T47D (cell line): Measurements from ENCODE around the gene CCT6B.
A peak's percentile ranks its signal among the peaks of the same experiment; 100 is the strongest.
"Not testable (repeated sequence)": the region's sequence is repeated elsewhere in the genome, so short reads cannot be mapped to it uniquely, and the experiment has no call there.

Experiments used
- DNase-seq, 2 experiments: peaks; one replicate each; pipeline versions ENCODE4 v3.0.0 to v3.0.0-alpha.2; 2011 to 2012; ENCODE audit warnings: low read depth in 1 of 2, low spot score in 1 of 2
- JUND ChIP-seq: IDR thresholded peaks from 2 replicates; pipeline ENCODE4 v1.6.1; 2012; ENCODE audit warnings: low read depth
- in situ Hi-C: cut with HindIII; loops from 2 replicates; pipeline ENCODE4 v1.10.0; 2016; ENCODE audit warnings: low sequenced_read_pairs, low pct_unique_long_range_greater_than_20kb

Gene CCT6B

DNA sequence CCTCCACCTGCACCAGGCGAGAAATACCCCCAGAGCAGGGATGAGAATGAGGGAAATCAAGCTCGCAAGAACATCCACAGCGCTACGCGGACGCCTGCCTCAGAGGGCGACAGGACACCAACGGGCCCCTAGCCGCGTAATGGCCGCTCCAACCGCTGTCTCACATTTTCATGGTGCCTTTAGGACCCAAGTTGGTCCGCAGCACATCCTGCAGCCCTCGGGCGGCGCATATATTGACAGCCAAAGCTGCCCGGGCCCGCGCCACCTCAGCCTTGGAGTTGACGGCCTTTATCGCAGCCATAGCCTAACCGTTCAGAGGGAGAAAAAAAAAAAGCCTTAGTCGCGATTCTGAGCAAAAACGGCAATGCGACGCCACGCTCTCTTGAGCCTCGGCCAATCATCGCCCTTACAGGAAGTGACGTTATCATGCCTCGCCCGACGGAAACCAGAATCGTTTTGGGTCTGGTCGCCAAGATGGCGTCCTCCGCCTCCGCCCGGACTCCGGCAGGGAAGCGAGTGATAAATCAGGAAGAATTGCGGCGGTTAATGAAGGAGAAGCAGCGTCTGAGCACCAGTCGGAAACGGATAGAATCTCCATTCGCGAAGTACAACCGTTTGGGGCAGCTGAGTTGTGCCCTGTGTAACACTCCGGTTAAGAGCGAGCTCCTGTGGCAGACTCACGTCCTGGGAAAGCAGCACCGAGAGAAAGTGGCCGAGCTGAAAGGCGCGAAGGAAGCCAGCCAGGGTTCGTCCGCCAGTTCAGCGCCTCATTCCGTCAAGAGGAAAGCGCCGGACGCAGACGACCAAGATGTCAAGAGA is at the start of gene CCT6B, which contains the start of gene ZNF830:
CCT6B (minus strand) TSS at position 368 of the 819 bp plus-strand sequence; CDS start at position 301, 67 bp downstream.
ZNF830 (plus strand) TSS at position 448 of the 819 bp plus-strand sequence; CDS start at position 475, 27 bp downstream.
- DNase-seq = peak; percentile 90 to 98
- in situ Hi-C loops = no loop called here
- TF ChIP-seq JUND = 0 out of 2 replicates have a peak, but pooled peaks have one; percentile 21

DNA sequence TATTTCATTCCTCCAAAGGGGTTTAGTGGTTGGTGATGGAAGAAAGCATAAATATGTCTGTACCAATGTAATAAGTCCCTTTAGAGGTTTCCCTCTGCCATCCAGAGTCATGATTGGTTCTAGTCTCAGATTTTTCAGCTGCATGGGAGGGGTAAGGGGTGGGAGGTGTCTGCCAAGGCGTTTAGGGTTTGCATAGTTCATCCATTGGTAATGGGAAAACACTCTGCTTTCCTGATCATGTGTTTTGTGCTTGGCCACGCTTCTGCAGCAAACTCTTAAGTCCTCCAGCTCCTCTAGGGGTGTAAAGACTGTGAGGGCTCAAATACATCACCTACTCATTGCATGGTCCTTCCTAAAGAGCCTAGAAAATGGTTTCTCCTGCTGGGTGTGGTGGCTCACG is 48.8 kb upstream of the CCT6B start:
- TF ChIP-seq JUND = no peak
- in situ Hi-C loops = no loop called here
- no peak for DNase-seq

DNA sequence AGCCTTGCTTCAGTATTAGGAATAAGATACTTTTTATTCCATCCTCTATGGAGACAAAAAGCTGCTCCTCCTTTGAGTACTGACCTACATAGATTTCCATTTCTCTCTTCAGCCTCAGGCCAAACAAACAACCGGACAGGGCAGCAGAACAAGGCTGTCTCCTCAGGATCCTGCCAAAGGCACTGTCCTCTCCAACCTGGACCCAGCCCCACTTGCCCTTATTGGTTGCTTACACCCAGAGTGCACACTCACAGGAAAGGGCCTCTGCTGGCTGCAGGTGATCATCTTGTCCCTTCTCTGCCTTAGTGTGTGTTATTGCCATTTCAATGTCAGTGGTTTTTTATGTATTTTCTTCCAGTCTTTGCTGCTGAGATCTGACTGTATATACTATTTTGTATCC is 45.7 kb upstream of the CCT6B start:
- peak; percentile 26 to 55 for DNase-seq
- no peak for TF ChIP-seq JUND
- in situ Hi-C loops = no loop called here

- no peak for TF ChIP-seq JUND
- DNase-seq = no peak
- in situ Hi-C loops = no loop called here
Measured at GRCh38 chr17:35006345-35006744, 45.1 kb upstream of the CCT6B start.

DNA sequence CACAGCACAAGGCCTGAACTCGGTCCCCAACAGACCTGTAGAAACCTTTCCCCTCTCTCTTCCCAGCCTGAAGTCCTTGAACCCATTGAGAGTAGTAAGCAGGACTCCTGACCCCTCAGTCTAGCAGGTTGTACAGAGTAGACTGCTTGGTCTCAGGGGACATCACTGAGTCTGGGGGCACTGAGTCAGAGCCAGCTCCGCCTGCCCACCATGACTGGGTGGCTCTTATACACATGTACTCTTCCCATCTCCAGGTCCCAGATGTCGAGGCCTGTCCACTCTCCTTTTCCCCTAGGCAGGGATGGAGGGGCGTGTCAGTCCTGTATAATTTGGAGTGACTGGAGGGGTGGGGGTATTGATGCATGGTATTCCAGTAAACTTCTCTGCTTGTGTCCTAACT is 42.5 kb upstream of the CCT6B start:
- DNase-seq = no peak
- in situ Hi-C loops = no loop called here
- TF ChIP-seq JUND = no peak

DNA sequence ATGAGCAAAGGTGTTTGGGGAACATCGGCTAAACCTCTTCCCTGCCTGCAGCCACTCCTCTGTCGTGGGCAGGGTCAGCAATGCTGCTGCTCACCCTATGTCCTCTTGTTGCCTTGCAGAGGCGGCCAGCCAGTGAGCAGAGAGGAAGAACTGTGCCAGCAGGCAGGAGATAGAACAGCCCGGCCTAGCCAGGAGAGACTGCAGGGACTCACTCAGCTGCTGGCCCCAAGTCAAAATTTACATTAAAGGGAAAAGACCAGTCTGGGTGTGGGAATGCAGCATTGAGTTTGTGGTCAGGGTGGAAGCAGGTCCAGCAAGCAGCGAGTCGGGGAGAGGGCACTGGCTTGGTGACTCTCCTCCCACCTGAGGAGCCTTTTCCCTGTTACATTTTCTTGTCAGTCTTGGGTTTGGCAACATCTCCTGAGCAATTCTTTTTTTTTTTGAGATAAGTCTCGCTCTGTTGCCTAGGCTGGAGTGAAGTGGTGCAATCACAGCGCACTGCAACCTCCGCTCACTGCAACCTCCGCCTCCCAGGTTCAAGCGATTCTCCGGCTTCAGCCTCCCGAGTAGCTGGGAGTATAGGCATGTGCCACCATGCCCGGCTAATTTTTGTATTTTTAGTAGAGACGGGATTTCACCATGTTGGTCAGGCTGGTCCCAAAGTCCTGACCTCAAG is 41.8 kb upstream of the CCT6B start:
- DNase-seq = no peak
- no peak for TF ChIP-seq JUND
- in situ Hi-C loops = no loop called here

- in situ Hi-C loops = no loop called here
- TF ChIP-seq JUND = no peak
- no peak for DNase-seq
Measured at GRCh38 chr17:35001549-35001948, 40.3 kb upstream of the CCT6B start.

- DNase-seq, in situ Hi-C loops: not testable (repeated sequence)
Measured at GRCh38 chr17:35000965-35001364, 39.7 kb upstream of the CCT6B start.

DNA sequence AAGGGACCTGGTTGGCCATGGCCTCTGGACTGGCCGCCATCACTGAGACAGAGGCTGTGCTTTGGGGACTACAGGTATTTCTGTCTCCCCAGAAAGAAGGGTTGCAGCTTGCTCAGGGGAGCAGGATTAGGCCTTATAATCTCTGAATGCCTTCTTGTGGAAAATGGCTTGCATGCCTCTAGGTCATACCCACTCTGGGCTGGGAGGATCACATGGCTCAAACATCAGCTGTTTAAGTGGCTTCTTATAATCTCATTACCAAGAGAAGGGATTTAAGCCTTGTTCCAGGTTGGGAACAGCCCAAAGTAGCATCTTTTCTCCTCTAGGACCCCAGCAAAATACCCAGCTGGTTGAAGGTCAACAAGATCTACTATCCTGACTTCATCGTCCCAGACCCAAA is 38.2 kb upstream of the CCT6B start:
- in situ Hi-C loops = no loop called here
- no peak for DNase-seq

GRCh38 chr17:34998205-34998604 is 36.9 kb upstream of the CCT6B start:
- no peak for TF ChIP-seq JUND
- in situ Hi-C loops = no loop called here
- peak; percentile 75 to 83 for DNase-seq

More for the DNA sequence above, 38.2 kb upstream of the CCT6B start:
- no peak for TF ChIP-seq JUND

DNA sequence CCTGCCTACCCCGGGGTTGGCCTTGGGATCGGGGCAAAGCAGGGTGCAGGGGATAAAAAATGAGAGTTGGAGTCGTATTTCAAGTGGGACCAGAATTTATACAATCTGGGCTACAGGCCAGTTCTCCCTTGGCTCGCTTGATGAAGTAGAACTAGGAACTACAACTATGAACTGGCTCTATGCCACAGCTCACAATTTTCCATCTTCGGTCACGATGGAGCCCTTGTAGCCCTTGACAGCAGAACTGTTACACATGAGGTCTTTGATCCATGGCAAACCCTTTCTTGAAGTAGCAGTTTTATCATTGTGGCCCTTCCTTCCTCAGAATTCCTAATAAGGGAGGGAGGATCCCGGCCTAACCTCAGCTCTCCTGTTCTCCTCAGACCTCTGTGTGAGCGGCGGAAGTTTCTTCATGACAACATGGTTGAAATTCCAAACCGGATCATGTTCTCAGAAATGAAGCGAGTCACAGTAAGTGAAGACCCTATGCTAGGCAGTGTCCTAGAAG is 36.1 kb upstream of the CCT6B start:
- DNase-seq = peak; percentile 26 to 58
- in situ Hi-C loops = no loop called here
- no peak for TF ChIP-seq JUND

DNA sequence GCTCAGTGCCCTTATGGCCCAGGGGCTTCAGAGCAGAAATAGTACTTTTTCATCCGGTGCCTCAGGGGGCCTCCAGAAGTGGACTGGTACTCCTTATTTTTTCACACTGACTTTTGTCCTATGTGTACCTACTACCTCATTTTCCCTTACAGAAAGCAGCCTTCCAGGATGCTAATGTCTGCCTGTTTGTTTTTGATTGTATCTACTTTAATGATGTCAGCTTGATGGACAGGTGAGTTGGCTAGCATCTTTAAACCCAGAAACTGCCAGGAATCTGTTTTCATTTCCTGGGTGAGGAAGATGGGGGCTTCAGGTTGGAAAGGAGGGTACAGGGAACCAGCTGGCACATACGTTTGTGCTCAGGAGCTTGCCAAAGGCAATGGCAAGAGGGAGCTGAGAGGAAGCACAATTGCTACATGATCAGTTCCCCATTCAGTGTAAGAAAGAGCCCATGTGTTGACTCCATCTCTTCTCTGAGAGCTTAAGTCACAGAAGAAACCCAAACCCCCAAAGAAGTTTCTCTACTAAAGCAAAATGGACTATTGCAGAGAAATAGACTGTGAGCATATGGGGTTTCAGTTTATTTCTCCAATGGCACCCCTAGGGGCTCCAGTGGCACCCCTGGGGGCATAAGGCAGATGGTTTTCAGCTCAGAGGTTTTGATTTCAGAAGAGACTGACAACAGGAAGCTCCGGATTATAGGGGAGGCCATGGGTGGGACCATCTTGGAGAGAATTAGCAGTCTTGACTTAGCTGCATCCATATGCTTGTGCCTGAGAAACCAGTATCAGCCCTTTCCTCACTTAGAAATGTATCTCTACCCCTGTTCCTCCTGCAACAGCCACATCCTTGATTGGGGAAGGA is 35.4 kb upstream of the CCT6B start:
- DNase-seq = peak; percentile 30 to 62
- in situ Hi-C loops = no loop called here
- TF ChIP-seq JUND = 0 out of 2 replicates have a peak, but pooled peaks have one; percentile 40
